Activated CD8-positive, alpha-beta T cell treated with anti-CD3 and anti-CD28 coated beads, Interleukin-2, amount 10 ng/mL, durations not matched to agents 7 days and 5 days (primary cell): Measurements from ENCODE around the gene ATP6V0A4. TPM values are rescaled to one million over a fixed set of nuclear protein-coding genes. Genes with fewer than 3 reads are reported as not detected.

Experiments used
- ATAC-seq: fragments of 150-1000 bp; cut with Tn5 transposase; one replicate; pipeline ENCODE4 v1.10.0; 2021; ENCODE audit warnings: moderate library complexity
- CTCF ChIA-PET: fragments of 350-600 bp; sonication (Branson Sonifier 250); formaldehyde crosslinking; loops from one replicate; lab custom pipeline; 2021; ENCODE audit warnings: antibody characterized with exemption; lab: Charles Lee
- POLR2A ChIA-PET: fragments of 350-600 bp; sonication (Branson Sonifier 250); formaldehyde crosslinking; loops from one replicate; lab custom pipeline; 2021; ENCODE audit warnings: antibody characterized with exemption; lab: Charles Lee
- DNase-seq: peaks from one replicate; pipeline ENCODE4 v3.0.0-alpha.2; 2020
- H3K27ac Mint-ChIP-seq: one replicate; pipeline ENCODE4 v1.8.0; 2021; ENCODE audit warnings: mild to moderate bottlenecking, mixed read lengths
- H3K27me3 Mint-ChIP-seq: one replicate; pipeline ENCODE4 v1.8.0; 2021; ENCODE audit warnings: low read depth, mixed read lengths
- H3K36me3 Mint-ChIP-seq: one replicate; pipeline ENCODE4 v1.8.0; 2021; ENCODE audit warnings: low read depth, mixed read lengths
- H3K4me1 Mint-ChIP-seq: one replicate; pipeline ENCODE4 v1.8.0; 2021; ENCODE audit warnings: low read depth, mixed read lengths
- H3K4me3 Mint-ChIP-seq: one replicate; pipeline ENCODE4 v1.8.0; 2021; ENCODE audit warnings: mild to moderate bottlenecking, mixed read lengths
- H3K9me3 Mint-ChIP-seq: one replicate; pipeline ENCODE4 v1.8.0; 2022; ENCODE audit warnings: mixed read lengths; ENCODE audit not compliant: insufficient read depth
- total RNA-seq, 2 experiments: library from RNA; stranded (reverse); gene quantifications; one replicate each; pipeline ENCODE4 v1.2.3, GENCODE V29; 2021

The ATP6V0A4 gene
- total RNA-seq, 2 experiments from 2014 or later = not detected

GRCh38 chr7:138720286-138720685 lies 77.7 kb downstream of the ATP6V0A4 start:
- ATAC-seq (no peak), DNase-seq (no peak)
- H3K36me3 Mint-ChIP-seq = no peaks in the 10 kb centered on the region
- peaks cover 14% of the 10 kb centered on the region for H3K27me3 Mint-ChIP-seq
- H3K4me3 Mint-ChIP-seq = no peak overlapping the region
- peaks cover 12% of the 10 kb centered on the region for H3K4me1 Mint-ChIP-seq
- ChIA-PET CTCF (interaction anchor here (2.2 kb wide), 1 partner anchor 18 kb away, joined by 9 read pairs; no protein-coding TSS in a partner anchor), POLR2A (no interaction called here)
- no peaks in the 10 kb centered on the region for H3K9me3 Mint-ChIP-seq
- H3K27ac Mint-ChIP-seq = no peak overlapping the region

DNA sequence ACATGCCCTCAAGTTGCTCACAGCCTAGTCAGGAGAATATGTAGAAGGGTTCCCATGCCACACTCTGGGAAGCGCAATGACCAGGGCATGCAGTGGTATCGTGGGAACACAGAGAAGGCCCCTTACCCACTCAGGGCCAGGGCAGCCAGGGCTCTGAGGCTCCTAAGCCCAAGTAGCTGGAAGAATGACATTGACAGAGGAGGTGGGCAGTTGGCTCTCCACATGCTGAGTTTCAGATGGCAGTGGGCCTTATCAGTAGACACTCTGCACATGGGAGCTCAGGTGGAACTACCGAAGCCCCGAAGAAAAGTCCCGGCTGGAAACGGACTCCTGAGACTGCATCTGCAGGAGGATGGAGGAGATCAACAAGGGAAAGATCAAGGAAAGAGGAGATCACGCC lies 81.1 kb downstream of the ATP6V0A4 start:
- Mint-ChIP-seq H3K4me3 (peak overlapping the region; percentile 4), H3K36me3 (no peaks in the 10 kb centered on the region), H3K9me3 (no peaks in the 10 kb centered on the region), H3K27ac (peak overlapping the region; percentile 33), H3K4me1 (peaks cover 21% of the 10 kb centered on the region), H3K27me3 (peaks cover 18% of the 10 kb centered on the region)
- ChIA-PET POLR2A (interaction anchor here (0.6 kb wide), 1 partner anchor 122 kb away, joined by 4 read pairs; no protein-coding TSS in a partner anchor), CTCF (interaction anchor here (0.6 to 1.4 kb wide), 2 partner anchors 22 to 40 kb away, joined by 3 to 9 read pairs; no protein-coding TSS in a partner anchor)
- ATAC-seq (no peak), DNase-seq (no peak)

GRCh38 chr7:138713191-138713590 lies 84.8 kb downstream of the ATP6V0A4 start:
- Mint-ChIP-seq H3K36me3 (no peaks in the 10 kb centered on the region), H3K27ac (no peak overlapping the region), H3K4me1 (peaks cover 19% of the 10 kb centered on the region), H3K27me3 (peaks cover 18% of the 10 kb centered on the region), H3K9me3 (no peaks in the 10 kb centered on the region), H3K4me3 (no peak overlapping the region)
- DNase-seq (no peak), ATAC-seq (no peak)
- POLR2A ChIA-PET = no interaction called here
- CTCF ChIA-PET = no interaction called here

DNA sequence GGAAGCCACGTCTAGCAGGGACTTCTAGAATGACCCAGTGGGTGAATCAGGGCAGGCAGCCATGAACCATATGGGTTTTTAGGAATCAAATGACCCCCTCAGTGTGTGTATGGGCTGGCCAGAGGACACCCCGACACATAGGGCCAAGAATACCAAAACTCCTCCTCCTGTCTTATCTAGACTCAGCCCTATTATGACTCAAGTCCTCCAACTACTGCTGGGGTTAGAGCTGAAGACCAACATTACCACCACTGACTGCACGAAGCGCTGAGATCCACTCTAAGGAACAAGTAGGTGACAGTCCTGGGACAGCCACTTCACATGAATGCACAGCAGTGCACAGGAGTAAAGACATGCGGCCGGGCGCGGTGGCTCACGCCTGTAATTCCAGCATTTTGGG lies 85.3 kb downstream of the ATP6V0A4 start:
- H3K4me1 Mint-ChIP-seq = peaks cover 14% of the 10 kb centered on the region

GRCh38 chr7:138710536-138711385 lies 87.2 kb downstream of the ATP6V0A4 start:
- no peak overlapping the region for H3K27ac Mint-ChIP-seq

More for the DNA sequence above, 85.3 kb downstream of the ATP6V0A4 start:
- no peaks in the 10 kb centered on the region for H3K9me3 Mint-ChIP-seq
- H3K27ac Mint-ChIP-seq = no peak overlapping the region
- no peak for ATAC-seq
- no peak for DNase-seq
- ChIA-PET POLR2A (no interaction called here), CTCF (no interaction called here)
- peaks cover 13% of the 10 kb centered on the region for H3K27me3 Mint-ChIP-seq
- no peaks in the 10 kb centered on the region for H3K36me3 Mint-ChIP-seq
- no peak overlapping the region for H3K4me3 Mint-ChIP-seq

GRCh38 chr7:138705167-138705566 lies 92.8 kb downstream of the ATP6V0A4 start:
- DNase-seq (no peak), ATAC-seq (no peak)
- POLR2A ChIA-PET = no interaction called here
- no peaks in the 10 kb centered on the region for H3K27me3 Mint-ChIP-seq
- H3K9me3 Mint-ChIP-seq = no peaks in the 10 kb centered on the region
- CTCF ChIA-PET = no interaction called here
- H3K4me1 Mint-ChIP-seq = no peaks in the 10 kb centered on the region
- H3K36me3 Mint-ChIP-seq = no peaks in the 10 kb centered on the region
- H3K4me3 Mint-ChIP-seq = no peak overlapping the region
- H3K27ac Mint-ChIP-seq = no peak overlapping the region

More at GRCh38 chr7:138710536-138711385, 87.2 kb downstream of the ATP6V0A4 start:
- H3K4me3 Mint-ChIP-seq = no peak overlapping the region
- POLR2A ChIA-PET = no interaction called here
- peaks cover 4% of the 10 kb centered on the region for H3K27me3 Mint-ChIP-seq
- CTCF ChIA-PET = no interaction called here
- no peaks in the 10 kb centered on the region for H3K36me3 Mint-ChIP-seq
- no peak for ATAC-seq
- DNase-seq = no peak
- H3K9me3 Mint-ChIP-seq = no peaks in the 10 kb centered on the region
- peaks cover 10% of the 10 kb centered on the region for H3K4me1 Mint-ChIP-seq

- POLR2A ChIA-PET = no interaction called here
- CTCF ChIA-PET = no interaction called here
- Mint-ChIP-seq H3K9me3 (no peaks in the 10 kb centered on the region), H3K27ac (no peak overlapping the region), H3K27me3 (no peaks in the 10 kb centered on the region), H3K4me3 (no peak overlapping the region), H3K4me1 (no peaks in the 10 kb centered on the region), H3K36me3 (no peaks in the 10 kb centered on the region)
- DNase-seq (no peak), ATAC-seq (no peak)
Observed at GRCh38 chr7:138701537-138701923, 96.5 kb downstream of the ATP6V0A4 start.

DNA sequence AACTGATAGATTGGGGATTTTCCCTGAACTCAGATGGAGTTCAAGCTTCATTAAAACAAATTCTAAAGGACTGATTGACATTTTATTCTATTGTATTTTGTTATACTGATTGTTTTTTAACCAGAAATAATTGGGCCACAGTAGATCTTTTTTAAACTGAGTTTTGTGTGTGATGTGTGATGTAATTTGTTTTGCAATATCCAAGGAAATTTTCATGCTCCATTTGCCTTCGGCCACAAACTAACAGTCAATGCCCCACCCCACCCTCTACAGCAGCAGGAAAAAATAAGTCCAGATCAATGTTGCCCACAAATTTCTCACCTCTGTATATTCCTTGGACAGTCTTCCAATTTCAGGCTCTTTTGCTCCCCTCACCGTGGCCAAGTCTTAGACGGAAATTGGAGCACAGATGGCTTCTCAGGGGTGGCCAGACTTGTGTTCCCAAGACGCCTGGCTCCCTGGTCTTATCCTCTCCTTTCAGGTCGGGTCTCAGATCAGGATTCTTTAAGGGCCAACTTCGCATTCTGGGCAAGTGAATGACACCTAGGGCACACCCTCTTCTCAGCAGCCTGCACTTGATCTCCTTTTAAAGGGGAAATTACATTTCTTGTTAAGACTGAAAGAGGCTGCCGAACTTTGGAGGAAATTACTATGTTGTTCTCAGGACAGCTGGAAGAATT lies 97.0 kb downstream of the ATP6V0A4 start, which contains the start of gene SVOPL:
SVOPL (minus strand) TSS at position 506 of the 680 bp plus-strand sequence. CDS start 22,317 bp downstream, outside the sequence.
- H3K36me3 Mint-ChIP-seq = no peaks in the 10 kb centered on the region
- CTCF ChIA-PET = no interaction called here

GRCh38 chr7:138699661-138700060 lies 98.3 kb downstream of the ATP6V0A4 start:
- H3K27ac Mint-ChIP-seq = no peak overlapping the region
- ChIA-PET CTCF (no interaction called here), POLR2A (no interaction called here)
- no peaks in the 10 kb centered on the region for H3K9me3 Mint-ChIP-seq
- no peaks in the 10 kb centered on the region for H3K27me3 Mint-ChIP-seq
- DNase-seq = no peak
- no peak overlapping the region for H3K4me3 Mint-ChIP-seq
- no peaks in the 10 kb centered on the region for H3K4me1 Mint-ChIP-seq
- no peak for ATAC-seq
- H3K36me3 Mint-ChIP-seq = no peaks in the 10 kb centered on the region

More for the DNA sequence above, 97.0 kb downstream of the ATP6V0A4 start, which contains the start of gene SVOPL:
- no peak within 1 kb of the TSS for H3K27ac Mint-ChIP-seq
- no peaks in the 10 kb centered on the region for H3K4me1 Mint-ChIP-seq
- POLR2A ChIA-PET = no interaction called here
- H3K4me3 Mint-ChIP-seq = no peak within 1 kb of the TSS
- no peak for DNase-seq
- H3K9me3 Mint-ChIP-seq = no peaks in the 10 kb centered on the region
- ATAC-seq = no peak
- H3K27me3 Mint-ChIP-seq = no peaks in the 10 kb centered on the region

DNA sequence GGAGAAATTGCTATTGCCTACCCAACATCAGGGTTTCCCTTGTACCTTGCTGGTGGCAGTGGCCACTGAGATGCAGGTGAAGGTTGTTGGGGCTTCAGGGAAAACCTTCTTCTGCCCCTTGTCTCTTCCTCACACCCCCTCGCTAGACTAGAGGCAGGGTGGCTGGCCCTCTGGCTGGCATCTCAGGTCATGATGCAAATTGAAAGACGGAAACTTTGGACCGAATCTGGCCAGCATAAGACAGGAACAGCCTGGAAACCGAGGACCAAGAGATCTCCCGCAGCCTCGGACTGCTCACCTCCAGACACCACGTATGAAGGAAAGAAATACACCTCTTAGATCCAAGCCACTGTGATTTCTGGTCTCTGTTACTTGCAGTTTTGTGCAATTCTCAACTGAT lies 99.7 kb downstream of the ATP6V0A4 start:
- Mint-ChIP-seq H3K27ac (no peak overlapping the region), H3K4me1 (no peaks in the 10 kb centered on the region), H3K27me3 (no peaks in the 10 kb centered on the region), H3K9me3 (no peaks in the 10 kb centered on the region), H3K36me3 (no peaks in the 10 kb centered on the region), H3K4me3 (no peak overlapping the region)
- ChIA-PET CTCF (no interaction called here), POLR2A (no interaction called here)
- DNase-seq = no peak
- ATAC-seq = no peak

GRCh38 chr7:138697535-138698182 lies 100.3 kb downstream of the ATP6V0A4 start:
- ATAC-seq = no peak
- H3K27me3 Mint-ChIP-seq = peaks cover 1% of the 10 kb centered on the region
- ChIA-PET POLR2A (no interaction called here), CTCF (no interaction called here)
- no peak overlapping the region for H3K27ac Mint-ChIP-seq
- H3K4me3 Mint-ChIP-seq = no peak overlapping the region
- no peak for DNase-seq
- no peaks in the 10 kb centered on the region for H3K36me3 Mint-ChIP-seq
- H3K9me3 Mint-ChIP-seq = no peaks in the 10 kb centered on the region
- no peaks in the 10 kb centered on the region for H3K4me1 Mint-ChIP-seq
